ENCODE results near the gene PTPRG. TPM values are rescaled to one million over a fixed set of nuclear protein-coding genes. Genes with fewer than 3 reads are reported as not detected.

Gene PTPRG
- total RNA-seq, 2 experiments from 2014 or later: 0.03 to 0.05 TPM

DNA sequence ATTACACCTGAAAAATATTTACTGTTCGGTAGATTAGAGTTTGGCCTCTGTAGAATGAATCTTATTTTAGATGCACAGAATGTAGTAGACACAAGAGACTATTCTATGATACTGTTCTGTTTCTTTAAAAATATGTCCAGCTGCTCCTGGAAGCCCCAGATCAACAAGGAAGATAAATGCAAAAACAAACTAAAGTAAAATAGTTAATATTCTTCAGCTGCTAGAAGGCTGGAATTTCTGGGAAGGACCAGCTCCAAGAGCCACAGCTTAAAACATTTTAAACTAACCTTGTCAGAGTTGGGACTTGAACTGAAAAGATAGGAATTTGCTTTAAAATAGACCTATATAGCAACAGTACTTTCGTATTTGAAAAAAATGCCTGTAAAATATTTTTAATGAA lies 277.9 kb downstream of the PTPRG start:
- TF ChIP-seq, protein P1, sequence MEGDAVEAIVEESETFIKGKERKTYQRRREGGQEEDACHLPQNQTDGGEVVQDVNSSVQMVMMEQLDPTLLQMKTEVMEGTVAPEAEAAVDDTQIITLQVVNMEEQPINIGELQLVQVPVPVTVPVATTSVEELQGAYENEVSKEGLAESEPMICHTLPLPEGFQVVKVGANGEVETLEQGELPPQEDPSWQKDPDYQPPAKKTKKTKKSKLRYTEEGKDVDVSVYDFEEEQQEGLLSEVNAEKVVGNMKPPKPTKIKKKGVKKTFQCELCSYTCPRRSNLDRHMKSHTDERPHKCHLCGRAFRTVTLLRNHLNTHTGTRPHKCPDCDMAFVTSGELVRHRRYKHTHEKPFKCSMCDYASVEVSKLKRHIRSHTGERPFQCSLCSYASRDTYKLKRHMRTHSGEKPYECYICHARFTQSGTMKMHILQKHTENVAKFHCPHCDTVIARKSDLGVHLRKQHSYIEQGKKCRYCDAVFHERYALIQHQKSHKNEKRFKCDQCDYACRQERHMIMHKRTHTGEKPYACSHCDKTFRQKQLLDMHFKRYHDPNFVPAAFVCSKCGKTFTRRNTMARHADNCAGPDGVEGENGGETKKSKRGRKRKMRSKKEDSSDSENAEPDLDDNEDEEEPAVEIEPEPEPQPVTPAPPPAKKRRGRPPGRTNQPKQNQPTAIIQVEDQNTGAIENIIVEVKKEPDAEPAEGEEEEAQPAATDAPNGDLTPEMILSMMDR (IDR thresholded peaks at IDR 0.05): no peak
- Histone ChIP-seq H3K4me1 (ENCODE audit: insufficient read depth, low read length) (no peaks in the 10 kb centered on the region), H3K9me3 (ENCODE audit: control insufficient read depth in 1 of 2, insufficient read depth in 1 of 2, low read length in 2 of 2) (no peaks in the 10 kb centered on the region), H3K27me3 (ENCODE audit: control insufficient read depth in 1 of 2, insufficient read depth in 2 of 2, low read length in 2 of 2) (no peaks in the 10 kb centered on the region), H3K27ac (ENCODE audit: low read depth in 1 of 2, low read length in 2 of 2) (no peak overlapping the region), H3K36me3 (ENCODE audit: insufficient read depth, low read length) (no peaks in the 10 kb centered on the region), H3K4me3 (ENCODE audit: low read length) (no peak overlapping the region)
- H3K27ac Mint-ChIP-seq: no peak overlapping the region
- no peaks in the 10 kb centered on the region for H3K4me1 Mint-ChIP-seq (ENCODE audit: low read depth)
- H3K9me3 Mint-ChIP-seq: no peaks in the 10 kb centered on the region
- intact Hi-C loops (cut with DNase I, micrococcal nuclease): no loop called here
- CTCF ChIA-PET: no interaction called here
- no peak for DNase-seq
- H3K27me3 Mint-ChIP-seq: peaks cover 3% of the 10 kb centered on the region
- H3K4me3 Mint-ChIP-seq: no peak overlapping the region
- ATAC-seq (ENCODE audit: poor library complexity): no peak
- POLR2A ChIA-PET: no interaction called here
- H3K36me3 Mint-ChIP-seq (ENCODE audit: low read depth): no peaks in the 10 kb centered on the region

DNA sequence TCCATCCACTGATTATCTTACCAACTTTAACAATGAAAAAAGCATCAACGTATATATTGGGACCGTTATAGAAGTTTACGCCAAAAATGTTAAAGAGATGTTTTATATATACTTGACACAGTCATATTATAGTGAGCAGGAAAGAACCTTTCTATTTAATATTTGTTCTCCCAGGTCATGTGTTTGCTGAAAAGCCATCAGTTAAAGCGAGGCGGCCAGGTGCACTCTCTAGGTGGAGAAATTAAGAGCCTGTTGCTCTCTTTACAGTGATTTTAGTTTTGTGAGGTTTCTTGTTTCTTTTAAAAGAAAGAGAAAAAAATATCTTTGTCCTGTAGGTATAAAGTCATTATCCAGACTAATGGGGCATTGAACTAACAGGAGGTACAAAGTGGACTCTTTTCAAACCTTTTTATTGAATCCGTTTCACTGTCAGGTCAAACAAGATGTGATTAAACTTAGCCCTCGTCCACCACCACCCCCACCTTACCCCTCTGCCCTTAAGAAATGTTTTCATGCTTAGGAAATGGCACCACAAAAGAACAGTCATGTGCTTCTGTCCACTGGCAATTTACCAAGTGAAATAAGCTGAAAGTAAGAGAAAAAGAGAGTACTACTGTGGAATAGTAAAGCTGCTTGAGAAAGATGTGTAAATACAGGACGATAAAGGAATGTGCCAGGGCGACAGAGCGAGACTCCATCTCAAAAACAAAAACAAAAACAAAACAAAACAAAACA lies 279.9 kb downstream of the PTPRG start:
- H3K4me3 ChIP-seq (ENCODE audit: low read length): no peak overlapping the region
- H3K4me3 Mint-ChIP-seq: no peak overlapping the region
- ChIA-PET CTCF (no interaction called here), POLR2A (interaction anchor here (0.6 kb wide), 1 partner anchor 206 kb away, joined by 3 read pairs; no protein-coding TSS in a partner anchor)
- TF ChIP-seq, protein P1 (IDR thresholded peaks at IDR 0.05): no peak
- DNase-seq: no peak
- no peaks in the 10 kb centered on the region for H3K4me1 Mint-ChIP-seq (ENCODE audit: low read depth)
- no peaks in the 10 kb centered on the region for H3K9me3 Mint-ChIP-seq
- intact Hi-C loops (cut with DNase I, micrococcal nuclease): no loop called here
- no peaks in the 10 kb centered on the region for H3K9me3 ChIP-seq (ENCODE audit: control insufficient read depth in 1 of 2, insufficient read depth in 1 of 2, low read length in 2 of 2)
- no peak for ATAC-seq (ENCODE audit: poor library complexity)
- H3K27me3 Mint-ChIP-seq: peaks cover 3% of the 10 kb centered on the region
- no peaks in the 10 kb centered on the region for H3K36me3 ChIP-seq (ENCODE audit: insufficient read depth, low read length)
- no peaks in the 10 kb centered on the region for H3K36me3 Mint-ChIP-seq (ENCODE audit: low read depth)
- no peaks in the 10 kb centered on the region for H3K4me1 ChIP-seq (ENCODE audit: insufficient read depth, low read length)
- H3K27ac ChIP-seq (ENCODE audit: low read depth in 1 of 2, low read length in 2 of 2): no peak overlapping the region
- no peak overlapping the region for H3K27ac Mint-ChIP-seq
- H3K27me3 ChIP-seq (ENCODE audit: control insufficient read depth in 1 of 2, insufficient read depth in 2 of 2, low read length in 2 of 2): no peaks in the 10 kb centered on the region

DNA sequence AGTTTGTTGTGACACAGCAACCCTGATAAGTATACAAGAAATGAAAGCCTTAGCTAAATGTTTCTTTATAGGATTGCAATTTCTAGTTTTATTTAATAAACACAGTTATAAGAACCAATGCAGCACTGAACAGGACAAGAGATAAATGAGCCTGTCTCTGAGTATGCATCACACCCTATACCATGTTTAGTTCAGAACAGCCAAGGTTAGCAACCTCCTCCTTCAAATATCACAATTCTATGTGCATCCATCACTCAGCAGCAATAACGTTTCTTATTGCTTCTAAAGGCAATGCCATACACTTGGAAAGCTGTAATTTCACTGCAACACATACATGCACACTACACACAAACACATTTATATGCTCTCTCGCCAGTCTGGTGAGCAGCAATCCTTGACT lies 280.6 kb downstream of the PTPRG start:
- Histone ChIP-seq H3K4me3 (ENCODE audit: low read length) (no peak overlapping the region), H3K27me3 (ENCODE audit: control insufficient read depth in 1 of 2, insufficient read depth in 2 of 2, low read length in 2 of 2) (no peaks in the 10 kb centered on the region), H3K36me3 (ENCODE audit: insufficient read depth, low read length) (no peaks in the 10 kb centered on the region), H3K27ac (ENCODE audit: low read depth in 1 of 2, low read length in 2 of 2) (no peak overlapping the region), H3K4me1 (ENCODE audit: insufficient read depth, low read length) (no peaks in the 10 kb centered on the region), H3K9me3 (ENCODE audit: control insufficient read depth in 1 of 2, insufficient read depth in 1 of 2, low read length in 2 of 2) (no peaks in the 10 kb centered on the region)
- Mint-ChIP-seq H3K9me3 (no peaks in the 10 kb centered on the region), H3K36me3 (ENCODE audit: low read depth) (no peaks in the 10 kb centered on the region), H3K27me3 (peaks cover 6% of the 10 kb centered on the region), H3K4me1 (ENCODE audit: low read depth) (no peaks in the 10 kb centered on the region), H3K27ac (no peak overlapping the region), H3K4me3 (no peak overlapping the region)
- DNase-seq: no peak
- TF ChIP-seq, protein P1 (IDR thresholded peaks at IDR 0.05): no peak
- CTCF ChIA-PET: no interaction called here
- POLR2A ChIA-PET: interaction anchor here (0.6 kb wide), 1 partner anchor 205 kb away, joined by 3 read pairs; no protein-coding TSS in a partner anchor
- no peak for ATAC-seq (ENCODE audit: poor library complexity)
- intact Hi-C loops (cut with DNase I, micrococcal nuclease): no loop called here

All from CD4-positive, alpha-beta T cell (primary cell).